ENCODE results near the gene MED16.
"Not testable (repeated sequence)": the region's sequence is repeated elsewhere in the genome, so short reads cannot be mapped to it uniquely, and the experiment has no call there.

The MED16 gene

DNA sequence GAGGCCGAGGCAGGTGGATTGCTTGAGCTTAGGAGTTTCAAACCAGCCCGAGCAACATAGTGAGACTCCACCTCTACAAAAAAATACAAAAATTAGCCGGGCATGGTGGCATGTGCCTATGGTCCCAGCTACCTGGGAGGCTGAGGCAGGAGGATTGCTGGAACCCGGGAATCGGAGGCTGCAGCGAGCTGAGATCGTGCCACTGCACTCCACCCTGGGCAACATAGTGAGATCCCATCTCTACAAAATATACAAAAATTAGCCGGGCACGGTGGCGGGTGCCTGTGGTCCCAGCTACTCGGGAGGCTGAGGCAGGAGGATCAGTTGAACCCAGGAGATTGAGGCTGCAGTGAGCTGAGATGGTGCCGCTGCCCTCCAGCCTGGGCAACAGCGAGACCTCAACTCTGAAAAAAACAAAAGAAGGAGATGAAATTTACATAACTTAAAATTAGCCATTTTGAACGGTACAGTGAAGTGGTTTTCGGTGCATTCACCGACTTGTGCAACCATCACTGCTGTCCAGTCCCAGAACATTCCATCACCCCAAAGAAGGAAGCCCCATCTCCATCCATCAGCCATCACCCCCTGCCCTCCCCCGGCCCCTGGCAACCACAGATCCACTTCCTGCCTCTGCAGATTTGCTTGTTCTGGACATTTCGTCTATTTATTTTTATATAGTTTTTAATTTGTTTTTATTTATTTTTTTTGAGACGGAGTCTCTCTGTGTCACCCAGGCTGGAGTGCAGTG, 66.9 kb downstream of the MED16 start:
- no peak for DNase-seq

DNA sequence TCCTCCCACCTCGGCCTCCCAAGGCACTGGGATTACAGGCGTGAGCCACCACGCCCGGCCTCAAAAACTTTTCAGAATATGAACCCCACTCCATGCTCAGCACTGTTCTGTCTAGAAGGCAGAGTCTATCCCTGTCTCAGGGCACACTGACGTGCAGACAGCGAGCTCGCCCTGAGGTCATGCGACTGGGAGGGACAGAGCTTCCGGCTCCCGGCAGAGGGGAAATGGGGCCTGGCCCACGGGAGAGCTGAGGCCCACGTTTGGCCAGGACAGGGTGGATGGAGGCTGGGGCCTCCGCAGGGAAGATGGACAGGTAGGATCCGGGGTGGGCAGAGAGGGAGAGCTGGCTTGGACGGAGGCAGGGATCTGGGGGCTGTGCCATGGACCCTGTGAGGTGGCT, 68.1 kb downstream of the MED16 start:
- no peak for DNase-seq

DNA sequence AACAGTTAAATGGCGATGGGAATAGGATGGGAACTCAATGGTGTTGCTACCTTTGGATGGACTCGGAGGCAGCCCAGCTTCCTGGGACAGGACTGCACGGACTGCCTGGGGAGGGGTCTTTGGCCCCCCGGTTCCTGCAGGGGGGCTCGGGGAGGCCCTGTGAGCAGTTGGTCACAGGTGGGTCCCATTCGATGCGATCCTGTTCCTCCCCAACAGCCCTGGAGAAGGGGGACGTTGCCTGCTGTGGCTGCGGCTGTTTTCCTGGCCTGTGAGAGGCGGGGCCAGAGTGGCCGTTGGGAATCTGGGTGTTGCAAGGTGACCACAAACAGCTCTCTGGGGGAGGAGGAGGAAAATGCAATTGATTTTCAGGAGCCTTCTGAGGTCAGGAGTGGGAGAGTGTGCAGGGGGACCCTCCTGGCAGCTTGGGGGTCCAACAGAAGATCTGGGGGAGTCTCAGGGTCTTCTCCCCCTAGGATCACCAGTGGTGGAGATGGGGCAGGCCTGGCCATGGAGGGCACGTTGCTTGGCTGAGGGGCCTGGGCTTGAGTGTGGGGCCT, 69.3 kb downstream of the MED16 start:
- no peak for DNase-seq

DNA sequence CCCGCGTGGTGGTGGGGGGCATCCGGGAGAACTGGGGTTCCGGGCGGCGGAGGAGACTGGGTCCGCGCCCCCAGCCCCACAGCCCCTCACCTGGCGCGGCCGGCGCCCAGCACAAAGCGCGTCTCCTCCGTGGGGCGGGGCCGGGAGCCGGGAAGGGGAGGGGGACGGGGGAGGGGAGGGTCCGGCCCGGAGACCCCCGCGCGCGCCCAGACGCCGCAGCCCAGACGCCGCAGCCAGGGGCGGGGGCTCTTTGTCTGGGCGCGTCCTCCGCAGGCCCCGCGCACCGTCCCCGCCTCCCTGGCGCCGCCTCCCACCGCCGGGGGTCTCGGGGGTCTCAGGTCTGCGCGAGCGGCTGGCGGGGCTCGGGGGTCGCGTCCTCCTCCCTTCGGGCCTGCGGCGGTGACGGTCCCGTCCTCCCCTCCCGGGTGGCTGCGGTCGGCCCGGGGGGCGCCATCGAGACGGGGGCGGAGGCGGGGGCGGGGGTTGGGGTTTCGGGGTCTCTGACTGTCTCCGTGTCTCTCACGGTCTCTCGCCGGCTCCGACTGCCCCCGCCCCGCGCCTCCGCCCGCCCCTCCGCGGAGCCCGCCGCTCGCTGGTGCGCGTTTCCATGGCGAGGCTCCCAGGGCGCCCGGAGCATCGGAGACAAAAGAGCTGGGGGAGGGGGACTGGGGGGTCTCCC, 71.0 kb downstream of the MED16 start, which contains the start of gene PLPPR3:
Gene PLPPR3 (minus strand): TSS at position 131 of the 679 bp plus-strand sequence. CDS start 396 bp downstream, outside the sequence.
- peak; percentile 28 for DNase-seq

DNA sequence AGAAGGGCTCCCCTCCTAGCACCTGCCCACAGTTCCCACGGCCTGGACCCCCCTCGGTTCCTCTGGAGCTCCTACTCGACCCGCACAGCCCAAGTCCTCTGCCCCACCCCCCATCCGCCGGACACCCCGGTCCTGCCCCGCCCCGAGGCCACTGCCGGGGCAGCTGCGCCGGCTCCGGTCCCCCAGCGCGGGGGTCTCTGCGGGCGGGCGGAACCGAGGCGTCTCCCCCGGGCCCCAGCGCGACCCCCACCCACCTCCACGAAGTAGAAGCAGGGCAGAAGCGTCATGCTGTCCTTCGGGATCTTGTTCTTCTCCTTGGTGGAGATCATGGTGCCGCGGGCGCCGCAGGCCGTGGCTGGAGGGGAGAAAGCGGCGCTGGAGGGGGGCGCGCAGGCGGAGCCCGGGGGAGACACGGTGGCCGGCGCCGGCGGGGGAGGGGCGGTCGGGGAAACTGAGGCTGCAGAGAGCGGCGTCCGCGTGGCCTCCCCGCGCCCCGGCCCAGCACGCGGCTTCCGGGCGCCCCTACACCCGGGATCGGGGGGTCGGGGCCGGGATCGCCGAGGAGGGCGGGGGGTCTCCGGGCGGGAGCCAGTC, 71.7 kb downstream of the MED16 start:
- DNase-seq: no peak

DNA sequence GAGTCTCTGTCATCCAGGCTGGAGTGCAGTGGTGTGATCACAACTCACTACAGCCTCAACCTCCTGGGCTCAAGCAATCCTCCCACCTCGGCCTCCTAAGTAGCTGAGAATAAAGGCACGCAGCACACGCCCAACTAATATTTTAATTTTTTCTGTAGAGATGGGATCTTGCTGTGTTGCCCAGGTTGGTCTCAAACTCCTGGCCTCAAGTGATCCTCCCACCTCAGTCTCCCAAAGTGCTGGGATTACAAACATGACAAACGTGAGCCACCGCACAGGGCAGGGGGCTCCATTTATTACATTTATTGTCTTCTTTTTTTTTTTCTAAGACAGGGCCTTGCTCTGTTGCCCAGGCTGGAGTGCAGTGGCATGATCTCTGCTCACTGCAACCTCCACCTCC, 72.8 kb downstream of the MED16 start:
- not testable (repeated sequence) for DNase-seq
